GM12891 (cell line): ENCODE measurements around the gene CDK6.

Source experiments
- DNase-seq: peaks from one replicate; pipeline ENCODE4 v3.0.0; 2011; ENCODE audit warnings: low spot score; ENCODE audit not compliant: insufficient read length
- FAIRE-seq: peaks from 2 replicates; lab custom pipeline; 2011; peaks lifted over from hg19 to GRCh38; lab: Jason Lieb, UNC
- PAX5 ChIP-seq: IDR thresholded peaks from 2 replicates; pipeline ENCODE4 v1.6.1; 2011; ENCODE audit warnings: low read length, moderate library complexity, mild to moderate bottlenecking; ENCODE audit not compliant: insufficient read depth, severe bottlenecking
- POLR2A ChIP-seq: IDR thresholded peaks from 2 replicates; pipeline ENCODE4 v1.6.1; 2011; ENCODE audit warnings: low read depth, low read length, control low read depth
- POLR2AphosphoS5 ChIP-seq: IDR thresholded peaks from 2 replicates; pipeline ENCODE4 v1.6.1; 2011; ENCODE audit warnings: low read depth, low read length, control low read depth
- POU2F2 ChIP-seq: IDR thresholded peaks from 2 replicates; pipeline ENCODE4 v1.6.1; 2011; ENCODE audit warnings: low read depth, mild to moderate bottlenecking, control low read depth, low read length, moderate library complexity
- SPI1 ChIP-seq: IDR thresholded peaks from 2 replicates; pipeline ENCODE4 v1.6.1; 2011; ENCODE audit warnings: low read depth, low read length, control low read depth
- TAF1 ChIP-seq: IDR thresholded peaks from 2 replicates; pipeline ENCODE4 v1.6.1; 2011; ENCODE audit warnings: low read depth, low read length, control low read depth

The CDK6 gene

DNA sequence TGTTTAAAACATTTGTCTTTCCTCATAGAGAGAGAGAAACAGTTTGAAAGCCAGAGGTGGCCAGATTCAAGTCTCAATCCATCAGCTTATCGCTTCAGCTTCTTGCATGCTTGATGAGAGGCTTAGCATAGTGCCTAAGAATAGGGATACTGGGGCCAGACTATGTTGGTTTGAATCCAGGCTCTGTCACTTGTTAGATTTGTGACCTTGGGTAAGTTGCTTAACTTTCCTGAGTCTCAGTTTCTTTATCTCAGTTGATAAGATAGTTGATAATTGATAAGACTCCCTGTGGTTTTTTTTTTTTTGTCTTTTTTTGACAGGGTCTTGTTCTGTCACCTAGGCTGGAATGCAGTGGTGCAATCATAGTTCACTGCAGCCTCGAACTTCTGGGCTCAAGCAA lies 12.1 kb upstream of the CDK6 start:
- no peak for TF ChIP-seq SPI1
- no peak for TF ChIP-seq POLR2A
- no peak for TF ChIP-seq POLR2AphosphoS5
- TF ChIP-seq PAX5: no peak
- TF ChIP-seq TAF1: no peak
- no peak for TF ChIP-seq POU2F2
- DNase-seq (no peak), FAIRE-seq (no peak)

- TF ChIP-seq TAF1 (no peak), POLR2A (no peak), PAX5 (no peak), POU2F2 (no peak), SPI1 (no peak), POLR2AphosphoS5 (no peak)
- FAIRE-seq (no peak), DNase-seq (no peak)
These were observed 10.9 kb upstream of the CDK6 start for GRCh38 chr7:92847305-92847704.

GRCh38 chr7:92845736-92846135 lies 9.4 kb upstream of the CDK6 start:
- FAIRE-seq (no peak), DNase-seq (no peak)
- TF ChIP-seq POLR2A (no peak), TAF1 (no peak), SPI1 (no peak), POU2F2 (no peak), POLR2AphosphoS5 (no peak), PAX5 (no peak)

DNA sequence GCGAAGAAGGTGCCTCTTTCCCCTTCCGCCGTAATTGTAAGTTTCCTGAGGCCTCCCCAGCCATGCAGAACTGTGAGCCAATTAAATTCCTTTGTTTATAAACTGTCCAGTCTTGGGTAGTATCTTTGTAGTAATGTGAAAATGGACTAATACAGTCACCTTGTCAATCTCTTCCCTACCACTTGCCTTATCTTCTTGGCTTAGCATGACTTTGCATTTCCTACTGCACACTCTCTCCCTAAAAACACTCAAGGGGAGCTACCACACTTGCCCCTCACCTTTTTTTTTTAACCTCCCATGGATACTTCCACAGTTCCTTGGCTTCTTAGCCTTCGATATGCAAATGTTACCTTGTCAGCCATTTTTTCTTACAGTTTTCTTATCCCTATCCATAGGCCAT lies 7.4 kb upstream of the CDK6 start:
- no peak for DNase-seq
- FAIRE-seq: no peak
- TF ChIP-seq SPI1 (no peak), POLR2AphosphoS5 (no peak), TAF1 (no peak), PAX5 (no peak), POLR2A (no peak), POU2F2 (no peak)

DNA sequence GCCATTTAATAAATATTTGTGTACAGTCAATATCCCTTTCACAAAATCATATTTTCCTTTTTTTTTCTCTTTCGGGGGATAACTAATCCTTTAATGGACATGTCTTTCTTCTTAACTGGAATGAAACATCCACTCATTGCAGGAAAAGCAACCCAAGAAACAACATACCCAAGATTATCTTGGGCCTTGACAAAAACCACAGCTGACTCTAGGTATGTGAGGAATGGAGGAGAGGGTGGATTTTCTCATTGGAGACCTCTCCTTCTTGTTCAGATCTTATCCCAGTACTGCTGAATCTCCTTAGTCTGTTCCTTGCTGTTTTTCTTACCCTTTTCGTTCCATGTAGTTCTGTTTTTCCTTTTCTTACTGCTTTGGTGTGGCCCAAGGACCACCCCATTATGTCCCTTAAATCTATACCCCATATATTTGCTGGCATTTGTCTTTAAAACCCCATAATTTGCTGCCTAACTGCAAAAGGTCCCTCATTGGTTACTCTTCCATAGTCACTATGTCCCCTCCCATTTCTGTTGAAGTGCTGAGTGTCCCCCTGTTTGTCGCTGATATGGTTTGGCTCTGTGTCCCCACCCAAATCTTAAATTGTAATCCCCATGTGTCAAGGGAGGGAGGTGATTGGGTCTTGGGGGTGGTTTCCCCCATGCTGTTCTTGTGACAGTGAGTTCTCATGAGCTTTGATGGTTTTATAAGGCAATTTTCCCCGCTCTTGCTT lies 6.8 kb upstream of the CDK6 start:
- DNase-seq (no peak), FAIRE-seq (no peak)
- TF ChIP-seq POLR2A (no peak), TAF1 (no peak)

DNA sequence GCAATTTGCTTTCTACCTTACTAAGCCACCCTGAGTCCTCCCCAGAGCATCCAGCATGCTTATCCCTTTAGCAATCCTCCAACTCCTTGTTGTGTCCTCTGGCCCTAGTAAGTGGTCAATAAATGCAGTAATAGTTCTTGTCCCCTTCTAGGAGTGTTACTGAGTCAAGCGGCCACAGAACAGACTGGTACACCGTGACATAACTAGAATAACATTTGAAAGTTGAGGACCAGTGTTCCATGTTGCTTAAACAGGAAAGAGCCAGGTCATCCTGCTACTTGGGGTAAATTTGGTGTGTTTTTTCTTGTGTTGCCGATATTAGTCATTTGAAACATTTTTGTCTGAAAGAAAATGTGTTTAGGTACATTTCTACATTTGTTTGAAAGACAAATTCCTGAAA lies 4.8 kb upstream of the CDK6 start:
- FAIRE-seq (no peak), DNase-seq (no peak)
- TF ChIP-seq TAF1: no peak
- no peak for TF ChIP-seq POLR2AphosphoS5
- no peak for TF ChIP-seq POLR2A
- no peak for TF ChIP-seq PAX5
- TF ChIP-seq SPI1: no peak
- TF ChIP-seq POU2F2: no peak

DNA sequence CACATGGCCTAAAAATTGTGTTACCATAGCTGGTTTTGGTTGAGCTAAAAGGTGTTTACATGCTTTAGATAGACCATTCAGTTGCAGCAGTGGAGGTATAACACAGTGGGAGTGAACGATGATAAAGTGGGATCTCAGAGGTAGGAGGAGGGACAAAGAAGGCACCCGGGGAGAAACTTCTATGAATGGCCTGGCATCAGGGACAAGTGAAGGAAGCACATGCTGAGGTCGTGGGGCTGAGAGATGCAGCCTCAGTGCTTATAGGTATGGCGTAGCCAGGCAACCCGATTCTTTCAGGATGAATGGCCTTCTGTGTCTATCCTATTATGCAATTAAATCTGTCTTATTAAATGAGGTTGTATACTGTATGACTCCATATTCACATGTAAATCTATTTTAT lies 3.9 kb upstream of the CDK6 start:
- no peak for DNase-seq
- no peak for FAIRE-seq
- no peak for TF ChIP-seq TAF1
- TF ChIP-seq SPI1: no peak
- TF ChIP-seq POLR2AphosphoS5: no peak
- no peak for TF ChIP-seq PAX5
- TF ChIP-seq POU2F2: no peak
- TF ChIP-seq POLR2A: no peak

DNA sequence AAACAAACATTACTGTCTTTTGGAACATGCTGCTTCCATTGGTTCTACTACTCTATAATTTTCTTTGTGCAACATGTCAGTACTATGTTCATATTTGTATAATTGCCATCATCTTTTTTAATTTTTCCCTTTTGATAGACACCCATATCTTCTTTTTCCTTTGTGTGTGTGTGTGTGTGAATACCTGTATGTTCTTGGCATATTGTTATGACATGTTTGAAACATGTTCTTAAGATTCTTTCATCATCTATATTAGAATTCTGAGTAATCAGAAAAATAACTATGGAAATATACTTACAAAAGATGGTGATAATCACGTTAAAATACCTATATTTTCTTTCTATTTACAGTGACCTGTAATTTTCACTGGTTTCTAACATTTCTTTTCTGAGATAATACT lies 3.5 kb upstream of the CDK6 start:
- TF ChIP-seq SPI1: no peak
- TF ChIP-seq PAX5: no peak
- FAIRE-seq (no peak), DNase-seq (no peak)

- TF ChIP-seq TAF1 (no peak), PAX5 (no peak), POU2F2 (no peak), POLR2A (no peak), SPI1 (no peak), POLR2AphosphoS5 (no peak)
- FAIRE-seq (no peak), DNase-seq (no peak)
These were observed 2.6 kb upstream of the CDK6 start for GRCh38 chr7:92838934-92839333.

GRCh38 chr7:92837000-92837749 lies 802 bp upstream of the CDK6 start:
- TF ChIP-seq SPI1 (no peak), POU2F2 (no peak), PAX5 (no peak), POLR2AphosphoS5 (no peak), POLR2A (no peak), TAF1 (no peak)
- no peak for FAIRE-seq
- DNase-seq: no peak
